ENCODE data around the gene NKD1. TPM values are rescaled to one million over a fixed set of nuclear protein-coding genes. Genes with fewer than 3 reads are reported as not detected.
A peak's percentile ranks its signal among the peaks of the same experiment; 100 is the strongest.
"Not testable (repeated sequence)": the region's sequence is repeated elsewhere in the genome, so short reads cannot be mapped to it uniquely, and the experiment has no call there.

Gene NKD1
- total RNA-seq, 1 donor from 2014 or later: 0.16 TPM

GRCh38 chr16:50534556-50534955 is 13.6 kb upstream of the NKD1 start:
- DNase-seq: no peak
- no peak for ATAC-seq (ENCODE audit: poor library complexity)
- intact Hi-C loops (cut with DNase I): no loop called here

GRCh38 chr16:50534958-50535357 is 13.2 kb upstream of the NKD1 start:
- intact Hi-C loops (cut with DNase I): no loop called here
- ATAC-seq (ENCODE audit: poor library complexity) (no peak), DNase-seq (no peak)

DNA sequence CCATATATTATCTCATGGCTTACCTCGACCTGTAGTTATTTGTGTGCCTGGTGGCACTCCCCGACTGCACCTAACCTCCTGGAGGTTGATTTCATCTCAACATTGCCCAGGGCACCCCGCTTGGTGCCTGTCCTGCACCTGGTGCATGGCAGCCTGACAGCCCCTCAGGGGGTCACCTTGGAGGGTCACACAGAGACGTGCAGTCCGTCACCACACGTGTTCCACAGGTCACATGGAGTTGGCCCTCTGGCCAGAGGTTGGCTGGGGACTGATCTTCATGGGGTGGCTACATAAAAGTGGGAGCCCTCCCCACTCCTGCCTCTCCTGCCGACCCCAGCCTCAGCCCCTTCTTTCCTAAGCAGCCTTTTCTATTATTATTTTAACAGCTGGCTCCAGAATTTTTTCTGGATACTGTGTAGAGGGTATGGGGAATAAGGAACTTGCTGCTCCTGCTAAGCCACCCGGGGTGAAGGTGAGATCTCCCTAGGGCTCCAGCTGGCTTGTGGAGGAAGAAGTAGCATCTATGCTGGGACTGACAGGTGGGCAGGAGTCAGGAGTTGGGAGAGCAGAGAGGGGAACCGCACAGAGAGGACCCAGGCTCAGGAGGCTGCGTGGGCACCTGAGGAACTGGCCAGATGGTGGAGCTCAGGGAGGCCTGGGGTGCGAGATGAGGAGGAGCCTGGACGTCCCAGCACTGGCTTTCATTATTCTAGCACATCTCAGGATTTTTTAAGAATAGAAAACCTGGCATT is 12.5 kb upstream of the NKD1 start:
- DNase-seq (no peak), ATAC-seq (ENCODE audit: poor library complexity) (no peak)
- intact Hi-C loops (cut with DNase I): no loop called here

GRCh38 chr16:50536258-50536645 is 11.9 kb upstream of the NKD1 start:
- DNase-seq; ATAC-seq (ENCODE audit: poor library complexity); intact Hi-C loops (cut with DNase I): not testable (repeated sequence)

GRCh38 chr16:50537533-50538290 is 10.5 kb upstream of the NKD1 start:
- no peak for ATAC-seq (ENCODE audit: poor library complexity)
- no peak for DNase-seq
- intact Hi-C loops (cut with DNase I): no loop called here

- no peak for ATAC-seq (ENCODE audit: poor library complexity)
- no peak for DNase-seq
- intact Hi-C loops (cut with DNase I): no loop called here
Observed at GRCh38 chr16:50538411-50539052, 9.7 kb upstream of the NKD1 start.

DNA sequence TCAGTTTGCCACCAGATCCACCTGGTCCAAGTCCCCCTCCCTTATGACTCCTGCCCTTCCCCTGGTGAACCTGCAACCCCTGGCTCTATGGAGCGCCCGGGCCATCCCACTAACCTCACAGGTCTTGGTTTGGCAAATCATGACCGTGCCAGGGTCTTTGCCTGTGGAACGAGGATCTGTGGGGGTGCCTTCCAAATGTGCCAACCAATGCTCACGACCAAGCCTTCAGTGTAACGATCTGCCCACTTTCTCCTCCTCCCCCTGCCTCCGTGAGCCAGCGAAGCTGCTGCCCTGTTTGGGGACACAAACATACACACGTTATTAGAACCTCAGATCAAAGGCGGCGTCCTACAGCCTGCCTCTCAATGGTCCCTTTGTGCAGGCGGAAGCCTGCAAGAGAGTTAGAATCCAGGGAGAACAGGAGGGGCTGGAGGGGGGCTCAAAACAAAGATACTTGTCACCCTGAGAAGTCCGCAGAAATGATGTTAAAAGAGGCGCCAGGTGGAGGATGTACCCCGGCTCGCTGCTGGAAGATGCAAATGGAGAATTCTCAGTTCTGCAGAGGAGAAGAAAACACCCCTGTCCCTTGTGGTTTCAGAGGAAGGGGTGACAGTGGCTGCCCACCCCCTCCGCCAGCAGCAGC is 9.0 kb upstream of the NKD1 start:
- DNase-seq (no peak), ATAC-seq (ENCODE audit: poor library complexity) (no peak)
- intact Hi-C loops (cut with DNase I): no loop called here

DNA sequence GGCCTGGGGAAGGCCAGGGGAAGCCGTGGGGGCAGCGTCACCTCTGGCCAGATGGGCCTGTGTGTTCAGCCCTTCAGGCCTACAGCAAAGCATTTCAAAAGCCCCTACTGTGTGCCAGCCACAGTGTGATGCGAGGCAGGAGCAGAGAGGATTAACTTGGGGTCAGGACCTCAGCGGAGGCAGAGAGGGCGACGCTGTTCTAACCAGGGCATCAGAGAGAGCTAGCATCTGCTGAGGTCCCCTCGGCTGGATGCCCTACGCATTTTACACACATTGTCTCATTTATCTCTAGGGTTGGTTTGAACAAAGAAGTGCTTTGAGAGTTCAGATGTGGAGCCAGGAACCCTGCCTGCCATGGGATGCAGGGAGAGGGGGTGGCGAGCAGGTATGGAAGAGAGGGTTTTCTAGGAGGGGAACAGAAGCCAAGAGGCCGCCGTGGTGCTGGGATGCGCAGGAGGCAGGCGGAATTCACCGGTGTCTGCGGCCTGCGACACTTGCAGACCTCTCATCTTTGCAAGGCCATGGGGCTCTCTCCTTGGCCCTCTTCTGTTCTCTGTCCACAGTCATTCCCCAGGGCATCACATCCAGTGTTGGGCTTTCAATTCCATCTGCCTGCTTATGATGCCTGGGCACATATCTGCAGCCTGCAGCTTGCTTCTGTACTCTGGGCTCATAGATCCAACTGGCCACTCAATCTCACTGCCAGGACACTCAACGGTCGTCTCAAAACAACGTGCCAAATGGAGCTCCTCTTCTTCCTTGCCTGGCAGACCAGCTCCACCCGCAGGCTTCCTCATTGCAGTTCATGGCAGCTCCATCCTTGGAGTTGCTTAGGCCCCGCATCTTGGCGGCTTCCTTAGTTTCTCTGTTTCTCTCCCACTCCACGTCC is 8.1 kb upstream of the NKD1 start:
- intact Hi-C loops (cut with DNase I): no loop called here
- DNase-seq: no peak

GRCh38 chr16:50540711-50541007 is 7.5 kb upstream of the NKD1 start:
- intact Hi-C loops (cut with DNase I): no loop called here
- DNase-seq: no peak
- no peak for ATAC-seq (ENCODE audit: poor library complexity)

More for the DNA sequence above, 8.1 kb upstream of the NKD1 start:
- ATAC-seq (ENCODE audit: poor library complexity): no peak

DNA sequence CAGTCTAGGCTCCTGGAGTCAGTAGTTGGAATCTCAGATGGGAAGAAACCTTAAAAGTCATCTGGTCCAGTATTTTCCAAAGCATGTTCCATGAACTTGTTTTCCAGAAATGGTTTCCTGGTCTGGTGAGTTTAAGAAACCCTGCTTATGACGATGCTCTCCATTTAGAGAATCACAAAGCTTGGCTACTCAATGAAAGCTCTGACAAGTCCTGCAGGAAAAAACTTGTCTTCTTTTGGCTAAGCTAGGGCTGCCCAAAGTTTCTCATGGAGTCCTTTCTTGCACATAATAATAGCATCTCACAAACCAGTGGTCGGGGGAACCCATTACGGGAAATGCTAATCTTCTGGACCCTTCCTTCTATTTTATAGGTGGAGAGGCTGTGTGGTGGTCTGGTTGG is 5.5 kb upstream of the NKD1 start:
- ATAC-seq (ENCODE audit: poor library complexity) (no peak), DNase-seq (no peak)
- intact Hi-C loops (cut with DNase I): no loop called here

GRCh38 chr16:50546125-50546524 is 2.1 kb upstream of the NKD1 start:
- intact Hi-C loops (cut with DNase I): no loop called here
- ATAC-seq (ENCODE audit: poor library complexity) (no peak), DNase-seq (no peak)

DNA sequence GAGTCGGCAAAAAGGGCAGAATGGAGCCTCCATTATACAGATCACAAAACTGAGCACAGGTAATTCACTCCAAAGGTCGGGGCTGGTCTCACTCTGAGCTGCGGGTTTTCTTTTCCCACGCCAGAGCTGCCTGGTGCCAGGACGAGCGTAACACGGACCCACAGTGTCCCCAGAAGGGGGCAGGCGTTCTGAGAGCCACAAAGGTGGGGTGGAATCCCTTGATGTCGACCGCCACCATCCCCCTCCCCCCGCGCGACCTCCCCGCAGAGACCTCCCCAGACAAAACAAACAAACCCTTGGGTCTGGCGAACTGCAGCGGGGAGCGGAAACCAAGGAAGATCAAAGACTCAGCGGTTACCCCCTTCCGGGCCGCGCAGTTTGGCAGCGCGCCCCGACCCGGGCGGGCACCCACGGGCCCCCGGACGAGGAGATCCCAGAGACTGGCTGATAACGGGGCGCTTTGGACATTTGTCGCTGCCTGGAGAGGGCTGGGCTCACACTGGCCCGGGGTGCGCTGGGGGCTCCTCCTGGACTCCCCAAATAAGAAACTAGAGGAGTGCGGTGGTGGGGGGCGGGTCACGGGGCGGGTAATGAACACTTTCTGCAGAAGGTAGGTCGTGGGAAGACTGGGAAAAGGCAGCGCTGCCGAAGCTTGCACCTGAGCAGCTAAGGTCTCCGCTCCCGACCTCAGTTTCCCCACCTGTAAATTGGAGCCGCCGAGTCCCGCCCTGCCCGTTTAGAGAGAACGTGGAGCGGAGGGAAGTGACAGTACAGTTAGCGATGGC is 664 bp upstream of the NKD1 start:
- intact Hi-C loops (cut with DNase I): no loop called here
- peak; percentile 45 for ATAC-seq (ENCODE audit: poor library complexity)
- DNase-seq: no peak

DNA sequence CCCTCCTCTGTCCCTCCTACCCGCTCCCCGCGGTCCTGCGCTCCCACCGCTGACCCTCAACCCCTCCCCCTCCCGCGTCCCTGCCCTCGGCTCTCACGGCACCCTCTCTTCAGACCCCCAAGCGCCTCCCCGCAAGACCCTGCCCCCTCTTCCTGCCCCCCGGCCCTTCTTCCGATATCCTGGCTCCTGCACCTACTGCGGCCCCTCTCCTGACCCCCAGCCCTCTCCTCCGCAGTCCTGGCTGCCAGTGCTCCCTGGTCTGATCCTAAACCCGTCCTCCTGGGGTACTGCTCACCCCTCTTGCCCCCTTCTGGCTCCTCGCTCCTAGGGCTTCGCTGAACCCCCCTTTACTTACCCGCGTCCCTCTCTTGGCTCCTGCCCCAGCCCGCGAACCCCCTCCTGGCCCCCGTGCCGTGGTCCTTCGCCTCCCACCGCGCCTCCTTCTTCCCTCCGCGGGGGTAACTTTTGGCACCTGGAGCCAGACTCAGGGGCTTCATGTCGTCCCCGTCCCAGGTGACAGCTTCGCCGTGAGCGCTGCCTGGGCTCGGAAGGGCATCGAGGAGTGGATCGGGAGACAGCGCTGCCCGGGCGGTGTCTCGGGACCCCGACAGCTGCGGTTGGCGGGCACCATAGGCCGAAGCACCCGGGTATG is 839 bp downstream of the NKD1 start:
- intact Hi-C loops (cut with DNase I): no loop called here
- no peak for ATAC-seq (ENCODE audit: poor library complexity)
- DNase-seq: no peak

GRCh38 chr16:50549561-50549915 is 1.3 kb downstream of the NKD1 start:
- intact Hi-C loops (cut with DNase I): no loop called here
- no peak for ATAC-seq (ENCODE audit: poor library complexity)
- no peak for DNase-seq

GRCh38 chr16:50550035-50550434 is 1.8 kb downstream of the NKD1 start:
- intact Hi-C loops (cut with DNase I): no loop called here
- no peak for DNase-seq
- no peak for ATAC-seq (ENCODE audit: poor library complexity)

- DNase-seq (no peak), ATAC-seq (ENCODE audit: poor library complexity) (no peak)
- intact Hi-C loops (cut with DNase I): no loop called here
Observed at GRCh38 chr16:50550866-50551641, 2.9 kb downstream of the NKD1 start.

Data from Right ventricle myocardium superior (tissue), 1 donor.